ENCODE results near the gene PRKCSH. TPM values are rescaled to one million over a fixed set of nuclear protein-coding genes. Genes with fewer than 3 reads are reported as not detected.
A peak's percentile ranks its signal among the peaks of the same experiment; 100 is the strongest.
"Not testable (repeated sequence)": the region's sequence is repeated elsewhere in the genome, so short reads cannot be mapped to it uniquely, and the experiment has no call there.

The PRKCSH gene
- total and polyA plus RNA-seq, 2 experiments from 2014 or later: 85.3 to 130 TPM

DNA sequence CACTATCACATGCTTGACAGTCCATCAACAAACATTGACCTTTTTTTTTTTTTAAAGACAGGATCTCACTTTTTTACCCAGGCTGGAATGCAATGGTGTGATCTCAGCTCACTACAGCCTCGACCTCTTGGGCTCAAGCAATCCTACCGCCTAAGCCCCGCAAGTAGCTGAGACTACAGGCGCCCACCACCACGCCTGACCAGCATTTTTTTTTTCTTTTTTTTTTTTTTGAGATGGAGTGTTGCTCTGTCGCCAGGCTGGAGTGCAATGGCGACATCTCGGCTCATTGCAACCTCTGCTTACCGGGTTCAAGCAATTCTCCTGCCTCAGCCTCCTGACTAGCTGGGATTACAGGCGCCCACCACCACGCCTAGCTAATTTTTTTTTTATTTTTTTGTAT lies 23.5 kb downstream of the PRKCSH start:
- not testable (repeated sequence) for H3K4me2 ChIP-seq; H3K4me1 ChIP-seq (ENCODE audit: insufficient read depth); H2AFZ ChIP-seq; H3K4me1 Mint-ChIP-seq; H4K20me1 ChIP-seq (replicated peaks; ENCODE audit: insufficient read depth); H3K79me2 ChIP-seq (replicated peaks; ENCODE audit: insufficient read depth); DNase-seq (ENCODE audit: low spot score); H3K36me3 ChIP-seq (ENCODE audit: insufficient read depth); H3K27ac ChIP-seq (ENCODE audit: low read depth); H3K27ac Mint-ChIP-seq; H3F3A ChIP-seq (replicated peaks; ENCODE audit: low read depth); H3K36me3 Mint-ChIP-seq (ENCODE audit: low read depth); H3K9me3 Mint-ChIP-seq; H3K4me3 Mint-ChIP-seq; H3K27me3 Mint-ChIP-seq (ENCODE audit: insufficient read depth, low read depth, poor library complexity); H3K27me3 ChIP-seq (ENCODE audit: insufficient read depth); H3K9me2 ChIP-seq (ENCODE audit: insufficient read depth); H3K4me3 ChIP-seq; ATAC-seq

DNA sequence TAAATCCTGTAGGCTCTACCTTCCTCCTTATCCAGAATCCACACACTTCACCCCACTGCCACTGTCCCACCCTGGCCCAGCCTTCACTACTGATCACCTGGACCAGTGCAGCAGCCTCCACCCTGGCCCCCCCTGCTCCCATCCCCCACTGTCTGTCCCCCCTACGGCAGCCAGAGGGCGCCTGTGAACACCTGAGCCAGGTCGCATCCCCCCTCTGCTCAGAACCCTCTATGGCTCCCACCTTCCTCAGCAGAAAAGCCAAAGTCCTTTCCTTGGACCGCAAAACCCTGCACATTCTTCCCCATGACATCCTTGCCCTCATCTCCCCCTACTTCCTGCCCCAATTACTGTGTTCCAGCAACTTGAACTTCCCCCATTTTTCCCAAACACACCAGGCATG lies 24.8 kb downstream of the PRKCSH start:
- Histone ChIP-seq H3F3A (replicated peaks; ENCODE audit: low read depth) (0 out of 2 replicates have a peak, but pooled peaks cover 11% of the 10 kb centered on the region), H3K79me2 (replicated peaks; ENCODE audit: insufficient read depth) (no peaks in the 10 kb centered on the region), H3K27ac (ENCODE audit: low read depth) (no peak overlapping the region), H3K27me3 (ENCODE audit: insufficient read depth) (no peaks in the 10 kb centered on the region), H3K9me2 (ENCODE audit: insufficient read depth) (no peaks in the 10 kb centered on the region), H4K20me1 (replicated peaks; ENCODE audit: insufficient read depth) (no peaks in the 10 kb centered on the region), H3K4me2 (no peak overlapping the region), H3K4me3 (no peak overlapping the region), H3K36me3 (ENCODE audit: insufficient read depth) (no peaks in the 10 kb centered on the region), H3K4me1 (ENCODE audit: insufficient read depth) (no peaks in the 10 kb centered on the region), H2AFZ (no peak overlapping the region)
- no peaks in the 10 kb centered on the region for H3K4me1 Mint-ChIP-seq
- no peak overlapping the region for H3K27ac Mint-ChIP-seq
- H3K4me3 Mint-ChIP-seq: no peak overlapping the region
- H3K36me3 Mint-ChIP-seq (ENCODE audit: low read depth): no peaks in the 10 kb centered on the region
- ATAC-seq (no peak), DNase-seq (ENCODE audit: low spot score) (no peak)
- H3K9me3 Mint-ChIP-seq: no peaks in the 10 kb centered on the region
- TF ChIP-seq POLR2AphosphoS5 (IDR thresholded peaks at IDR 0.05; ENCODE audit: low read depth): no peak
- TF ChIP-seq, protein P1, sequence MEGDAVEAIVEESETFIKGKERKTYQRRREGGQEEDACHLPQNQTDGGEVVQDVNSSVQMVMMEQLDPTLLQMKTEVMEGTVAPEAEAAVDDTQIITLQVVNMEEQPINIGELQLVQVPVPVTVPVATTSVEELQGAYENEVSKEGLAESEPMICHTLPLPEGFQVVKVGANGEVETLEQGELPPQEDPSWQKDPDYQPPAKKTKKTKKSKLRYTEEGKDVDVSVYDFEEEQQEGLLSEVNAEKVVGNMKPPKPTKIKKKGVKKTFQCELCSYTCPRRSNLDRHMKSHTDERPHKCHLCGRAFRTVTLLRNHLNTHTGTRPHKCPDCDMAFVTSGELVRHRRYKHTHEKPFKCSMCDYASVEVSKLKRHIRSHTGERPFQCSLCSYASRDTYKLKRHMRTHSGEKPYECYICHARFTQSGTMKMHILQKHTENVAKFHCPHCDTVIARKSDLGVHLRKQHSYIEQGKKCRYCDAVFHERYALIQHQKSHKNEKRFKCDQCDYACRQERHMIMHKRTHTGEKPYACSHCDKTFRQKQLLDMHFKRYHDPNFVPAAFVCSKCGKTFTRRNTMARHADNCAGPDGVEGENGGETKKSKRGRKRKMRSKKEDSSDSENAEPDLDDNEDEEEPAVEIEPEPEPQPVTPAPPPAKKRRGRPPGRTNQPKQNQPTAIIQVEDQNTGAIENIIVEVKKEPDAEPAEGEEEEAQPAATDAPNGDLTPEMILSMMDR (conservative IDR thresholded peaks at IDR 0.05; ENCODE audit: low read depth in 2 of 2): peak; percentile 49 to 69
- peaks cover 3% of the 10 kb centered on the region for H3K27me3 Mint-ChIP-seq (ENCODE audit: insufficient read depth, low read depth, poor library complexity)

DNA sequence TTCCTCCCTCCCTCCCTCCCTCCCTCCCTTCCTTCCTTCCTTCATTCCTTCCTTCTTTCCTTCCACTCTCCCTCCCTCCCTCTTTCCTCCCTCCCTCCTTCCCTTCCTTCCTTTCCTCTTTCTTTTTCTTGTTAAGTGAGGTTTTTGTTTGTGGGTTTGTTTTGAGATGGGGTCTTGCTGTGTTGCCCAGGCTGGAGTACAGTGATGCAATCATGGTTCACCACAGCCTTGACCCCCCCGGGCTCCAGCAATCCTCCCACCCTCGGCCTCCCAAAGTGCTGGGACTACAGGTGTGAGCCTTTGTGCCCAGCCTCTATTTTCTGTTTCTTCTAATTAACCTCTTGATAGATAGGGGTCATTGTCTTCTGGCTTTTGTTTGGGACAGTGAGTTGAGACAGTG lies 26.0 kb downstream of the PRKCSH start:
- TF ChIP-seq POLR2AphosphoS5 (IDR thresholded peaks at IDR 0.05; ENCODE audit: low read depth) (no peak), ZNF114 (CRISPR knock-in tag; IDR thresholded peaks at IDR 0.05) (no peak)
- TF ChIP-seq, protein P2, sequence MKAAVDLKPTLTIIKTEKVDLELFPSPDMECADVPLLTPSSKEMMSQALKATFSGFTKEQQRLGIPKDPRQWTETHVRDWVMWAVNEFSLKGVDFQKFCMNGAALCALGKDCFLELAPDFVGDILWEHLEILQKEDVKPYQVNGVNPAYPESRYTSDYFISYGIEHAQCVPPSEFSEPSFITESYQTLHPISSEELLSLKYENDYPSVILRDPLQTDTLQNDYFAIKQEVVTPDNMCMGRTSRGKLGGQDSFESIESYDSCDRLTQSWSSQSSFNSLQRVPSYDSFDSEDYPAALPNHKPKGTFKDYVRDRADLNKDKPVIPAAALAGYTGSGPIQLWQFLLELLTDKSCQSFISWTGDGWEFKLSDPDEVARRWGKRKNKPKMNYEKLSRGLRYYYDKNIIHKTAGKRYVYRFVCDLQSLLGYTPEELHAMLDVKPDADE (IDR thresholded peaks at IDR 0.05): no peak
- TF ChIP-seq, protein P3, sequence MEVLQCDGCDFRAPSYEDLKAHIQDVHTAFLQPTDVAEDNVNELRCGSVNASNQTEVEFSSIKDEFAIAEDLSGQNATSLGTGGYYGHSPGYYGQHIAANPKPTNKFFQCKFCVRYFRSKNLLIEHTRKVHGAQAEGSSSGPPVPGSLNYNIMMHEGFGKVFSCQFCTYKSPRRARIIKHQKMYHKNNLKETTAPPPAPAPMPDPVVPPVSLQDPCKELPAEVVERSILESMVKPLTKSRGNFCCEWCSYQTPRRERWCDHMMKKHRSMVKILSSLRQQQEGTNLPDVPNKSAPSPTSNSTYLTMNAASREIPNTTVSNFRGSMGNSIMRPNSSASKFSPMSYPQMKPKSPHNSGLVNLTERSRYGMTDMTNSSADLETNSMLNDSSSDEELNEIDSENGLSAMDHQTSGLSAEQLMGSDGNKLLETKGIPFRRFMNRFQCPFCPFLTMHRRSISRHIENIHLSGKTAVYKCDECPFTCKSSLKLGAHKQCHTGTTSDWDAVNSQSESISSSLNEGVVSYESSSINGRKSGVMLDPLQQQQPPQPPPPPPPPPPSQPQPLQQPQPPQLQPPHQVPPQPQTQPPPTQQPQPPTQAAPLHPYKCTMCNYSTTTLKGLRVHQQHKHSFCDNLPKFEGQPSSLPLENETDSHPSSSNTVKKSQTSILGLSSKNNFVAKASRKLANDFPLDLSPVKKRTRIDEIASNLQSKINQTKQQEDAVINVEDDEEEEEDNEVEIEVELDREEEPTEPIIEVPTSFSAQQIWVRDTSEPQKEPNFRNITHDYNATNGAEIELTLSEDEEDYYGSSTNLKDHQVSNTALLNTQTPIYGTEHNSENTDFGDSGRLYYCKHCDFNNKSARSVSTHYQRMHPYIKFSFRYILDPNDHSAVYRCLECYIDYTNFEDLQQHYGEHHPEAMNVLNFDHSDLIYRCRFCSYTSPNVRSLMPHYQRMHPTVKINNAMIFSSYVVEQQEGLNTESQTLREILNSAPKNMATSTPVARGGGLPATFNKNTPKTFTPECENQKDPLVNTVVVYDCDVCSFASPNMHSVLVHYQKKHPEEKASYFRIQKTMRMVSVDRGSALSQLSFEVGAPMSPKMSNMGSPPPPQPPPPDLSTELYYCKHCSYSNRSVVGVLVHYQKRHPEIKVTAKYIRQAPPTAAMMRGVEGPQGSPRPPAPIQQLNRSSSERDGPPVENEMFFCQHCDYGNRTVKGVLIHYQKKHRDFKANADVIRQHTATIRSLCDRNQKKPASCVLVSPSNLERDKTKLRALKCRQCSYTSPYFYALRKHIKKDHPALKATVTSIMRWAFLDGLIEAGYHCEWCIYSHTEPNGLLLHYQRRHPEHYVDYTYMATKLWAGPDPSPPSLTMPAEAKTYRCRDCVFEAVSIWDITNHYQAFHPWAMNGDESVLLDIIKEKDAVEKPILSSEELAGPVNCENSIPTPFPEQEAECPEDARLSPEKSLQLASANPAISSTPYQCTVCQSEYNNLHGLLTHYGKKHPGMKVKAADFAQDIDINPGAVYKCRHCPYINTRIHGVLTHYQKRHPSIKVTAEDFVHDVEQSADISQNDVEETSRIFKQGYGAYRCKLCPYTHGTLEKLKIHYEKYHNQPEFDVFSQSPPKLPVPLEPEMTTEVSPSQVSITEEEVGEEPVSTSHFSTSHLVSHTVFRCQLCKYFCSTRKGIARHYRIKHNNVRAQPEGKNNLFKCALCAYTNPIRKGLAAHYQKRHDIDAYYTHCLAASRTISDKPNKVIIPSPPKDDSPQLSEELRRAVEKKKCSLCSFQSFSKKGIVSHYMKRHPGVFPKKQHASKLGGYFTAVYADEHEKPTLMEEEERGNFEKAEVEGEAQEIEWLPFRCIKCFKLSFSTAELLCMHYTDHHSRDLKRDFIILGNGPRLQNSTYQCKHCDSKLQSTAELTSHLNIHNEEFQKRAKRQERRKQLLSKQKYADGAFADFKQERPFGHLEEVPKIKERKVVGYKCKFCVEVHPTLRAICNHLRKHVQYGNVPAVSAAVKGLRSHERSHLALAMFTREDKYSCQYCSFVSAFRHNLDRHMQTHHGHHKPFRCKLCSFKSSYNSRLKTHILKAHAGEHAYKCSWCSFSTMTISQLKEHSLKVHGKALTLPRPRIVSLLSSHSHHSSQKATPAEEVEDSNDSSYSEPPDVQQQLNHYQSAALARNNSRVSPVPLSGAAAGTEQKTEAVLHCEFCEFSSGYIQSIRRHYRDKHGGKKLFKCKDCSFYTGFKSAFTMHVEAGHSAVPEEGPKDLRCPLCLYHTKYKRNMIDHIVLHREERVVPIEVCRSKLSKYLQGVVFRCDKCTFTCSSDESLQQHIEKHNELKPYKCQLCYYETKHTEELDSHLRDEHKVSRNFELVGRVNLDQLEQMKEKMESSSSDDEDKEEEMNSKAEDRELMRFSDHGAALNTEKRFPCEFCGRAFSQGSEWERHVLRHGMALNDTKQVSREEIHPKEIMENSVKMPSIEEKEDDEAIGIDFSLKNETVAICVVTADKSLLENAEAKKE (CRISPR knock-in tag; IDR thresholded peaks at IDR 0.05): no peak
- no peak overlapping the region for H3K27ac Mint-ChIP-seq
- Histone ChIP-seq H3F3A (replicated peaks; ENCODE audit: low read depth) (0 out of 2 replicates have a peak, but pooled peaks cover 5% of the 10 kb centered on the region), H3K4me2 (no peak overlapping the region), H3K4me1 (ENCODE audit: insufficient read depth) (peaks cover 11% of the 10 kb centered on the region; the same call in 1 of the 2 replicates), H3K27ac (ENCODE audit: low read depth) (no peak overlapping the region), H3K4me3 (no peak overlapping the region), H2AFZ (no peak overlapping the region), H3K36me3 (ENCODE audit: insufficient read depth) (no peaks in the 10 kb centered on the region), H3K9me2 (ENCODE audit: insufficient read depth) (no peaks in the 10 kb centered on the region), H3K27me3 (ENCODE audit: insufficient read depth) (no peaks in the 10 kb centered on the region), H4K20me1 (replicated peaks; ENCODE audit: insufficient read depth) (no peaks in the 10 kb centered on the region), H3K79me2 (replicated peaks; ENCODE audit: insufficient read depth) (no peaks in the 10 kb centered on the region)
- H3K4me3 Mint-ChIP-seq: no peak overlapping the region
- DNase-seq (ENCODE audit: low spot score) (no peak), ATAC-seq (no peak)
- no peaks in the 10 kb centered on the region for H3K36me3 Mint-ChIP-seq (ENCODE audit: low read depth)
- peaks cover 8% of the 10 kb centered on the region; the same call in 2 of the 3 replicates for H3K4me1 Mint-ChIP-seq
- no peaks in the 10 kb centered on the region for H3K9me3 Mint-ChIP-seq
- peaks cover 1% of the 10 kb centered on the region for H3K27me3 Mint-ChIP-seq (ENCODE audit: insufficient read depth, low read depth, poor library complexity)

Data from GM23338 (cell line).